HepG2 (cell line): ENCODE results near the gene TUBG2.

Experiments used
- CHD2 ChIP-seq: IDR thresholded peaks from 2 replicates; pipeline ENCODE4 v1.6.1; 2011; ENCODE audit warnings: low read depth, low read length, improper control_type of control experiment
- FOSL1 ChIP-seq: sonication (generic); formaldehyde crosslinking; IDR thresholded peaks from 2 replicates; pipeline ENCODE4 v1.9.0; 2021; ENCODE audit warnings: missing genetic modification reagents, borderline replicate concordance
- KDM3A ChIP-seq: IDR thresholded peaks from 2 replicates; pipeline ENCODE4 v1.6.1; 2018; ENCODE audit warnings: low read depth, missing compliant biosample characterization
- MEIS1 ChIP-seq: sonication (generic); formaldehyde crosslinking; IDR thresholded peaks from 2 replicates; pipeline ENCODE4 v1.9.0; 2021; ENCODE audit warnings: mild to moderate bottlenecking, missing genetic modification reagents, moderate library complexity, borderline replicate concordance
- ZMYM3 ChIP-seq: sonication (generic); formaldehyde crosslinking; IDR thresholded peaks from 2 replicates; pipeline ENCODE4 v1.5.1; 2020; ENCODE audit warnings: mild to moderate bottlenecking, missing genetic modification reagents
- ZNF121 ChIP-seq: sonication (generic); formaldehyde crosslinking; IDR thresholded peaks from 2 replicates; pipeline ENCODE4 v1.5.0; 2020; ENCODE audit warnings: mild to moderate bottlenecking, missing genetic modification reagents
- ZNF639 ChIP-seq: conservative IDR thresholded peaks from 2 replicates; pipeline ENCODE4 v1.6.1; 2018; ENCODE audit warnings: missing genetic modification reagents
- ZNF878 ChIP-seq: sonication (generic); formaldehyde crosslinking; IDR thresholded peaks from 2 replicates; pipeline ENCODE4 v1.8.1; 2023; ENCODE audit warnings: mild to moderate bottlenecking, missing genetic modification reagents, moderate library complexity
- TF ChIP-seq, protein P1 (sequence below): sonication (generic); formaldehyde crosslinking; IDR thresholded peaks from 2 replicates; pipeline ENCODE4 v1.4.0; 2020; ENCODE audit warnings: missing genetic modification reagents
- TF ChIP-seq, protein P2 (sequence below): fragments of 450-650 bp; IDR thresholded peaks from 2 replicates; pipeline ENCODE4 v1.6.1; 2017; ENCODE audit warnings: mild to moderate bottlenecking
- TF ChIP-seq, protein P3 (sequence below): sonication (generic); formaldehyde crosslinking; IDR thresholded peaks from 2 replicates; pipeline ENCODE4 v1.5.0; 2020; ENCODE audit warnings: mild to moderate bottlenecking, missing genetic modification reagents, moderate library complexity
- TF ChIP-seq, protein P4 (sequence below): sonication (generic); formaldehyde crosslinking; IDR thresholded peaks from 2 replicates; pipeline ENCODE4 v1.4.0; 2020; ENCODE audit warnings: missing genetic modification reagents, borderline replicate concordance

- TF ChIP-seq MEIS1 (no peak), ZNF639 (CRISPR knock-in tag) (no peak), FOSL1 (CRISPR knock-in tag) (no peak), CHD2 (no peak), ZMYM3 (CRISPR knock-in tag) (no peak), ZNF121 (CRISPR knock-in tag) (no peak), ZNF878 (CRISPR knock-in tag) (no peak), KDM3A (CRISPR knock-in tag) (no peak)
- TF ChIP-seq, protein P1, sequence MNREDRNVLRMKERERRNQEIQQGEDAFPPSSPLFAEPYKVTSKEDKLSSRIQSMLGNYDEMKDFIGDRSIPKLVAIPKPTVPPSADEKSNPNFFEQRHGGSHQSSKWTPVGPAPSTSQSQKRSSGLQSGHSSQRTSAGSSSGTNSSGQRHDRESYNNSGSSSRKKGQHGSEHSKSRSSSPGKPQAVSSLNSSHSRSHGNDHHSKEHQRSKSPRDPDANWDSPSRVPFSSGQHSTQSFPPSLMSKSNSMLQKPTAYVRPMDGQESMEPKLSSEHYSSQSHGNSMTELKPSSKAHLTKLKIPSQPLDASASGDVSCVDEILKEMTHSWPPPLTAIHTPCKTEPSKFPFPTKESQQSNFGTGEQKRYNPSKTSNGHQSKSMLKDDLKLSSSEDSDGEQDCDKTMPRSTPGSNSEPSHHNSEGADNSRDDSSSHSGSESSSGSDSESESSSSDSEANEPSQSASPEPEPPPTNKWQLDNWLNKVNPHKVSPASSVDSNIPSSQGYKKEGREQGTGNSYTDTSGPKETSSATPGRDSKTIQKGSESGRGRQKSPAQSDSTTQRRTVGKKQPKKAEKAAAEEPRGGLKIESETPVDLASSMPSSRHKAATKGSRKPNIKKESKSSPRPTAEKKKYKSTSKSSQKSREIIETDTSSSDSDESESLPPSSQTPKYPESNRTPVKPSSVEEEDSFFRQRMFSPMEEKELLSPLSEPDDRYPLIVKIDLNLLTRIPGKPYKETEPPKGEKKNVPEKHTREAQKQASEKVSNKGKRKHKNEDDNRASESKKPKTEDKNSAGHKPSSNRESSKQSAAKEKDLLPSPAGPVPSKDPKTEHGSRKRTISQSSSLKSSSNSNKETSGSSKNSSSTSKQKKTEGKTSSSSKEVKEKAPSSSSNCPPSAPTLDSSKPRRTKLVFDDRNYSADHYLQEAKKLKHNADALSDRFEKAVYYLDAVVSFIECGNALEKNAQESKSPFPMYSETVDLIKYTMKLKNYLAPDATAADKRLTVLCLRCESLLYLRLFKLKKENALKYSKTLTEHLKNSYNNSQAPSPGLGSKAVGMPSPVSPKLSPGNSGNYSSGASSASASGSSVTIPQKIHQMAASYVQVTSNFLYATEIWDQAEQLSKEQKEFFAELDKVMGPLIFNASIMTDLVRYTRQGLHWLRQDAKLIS = no peak
- TF ChIP-seq, protein P2, sequence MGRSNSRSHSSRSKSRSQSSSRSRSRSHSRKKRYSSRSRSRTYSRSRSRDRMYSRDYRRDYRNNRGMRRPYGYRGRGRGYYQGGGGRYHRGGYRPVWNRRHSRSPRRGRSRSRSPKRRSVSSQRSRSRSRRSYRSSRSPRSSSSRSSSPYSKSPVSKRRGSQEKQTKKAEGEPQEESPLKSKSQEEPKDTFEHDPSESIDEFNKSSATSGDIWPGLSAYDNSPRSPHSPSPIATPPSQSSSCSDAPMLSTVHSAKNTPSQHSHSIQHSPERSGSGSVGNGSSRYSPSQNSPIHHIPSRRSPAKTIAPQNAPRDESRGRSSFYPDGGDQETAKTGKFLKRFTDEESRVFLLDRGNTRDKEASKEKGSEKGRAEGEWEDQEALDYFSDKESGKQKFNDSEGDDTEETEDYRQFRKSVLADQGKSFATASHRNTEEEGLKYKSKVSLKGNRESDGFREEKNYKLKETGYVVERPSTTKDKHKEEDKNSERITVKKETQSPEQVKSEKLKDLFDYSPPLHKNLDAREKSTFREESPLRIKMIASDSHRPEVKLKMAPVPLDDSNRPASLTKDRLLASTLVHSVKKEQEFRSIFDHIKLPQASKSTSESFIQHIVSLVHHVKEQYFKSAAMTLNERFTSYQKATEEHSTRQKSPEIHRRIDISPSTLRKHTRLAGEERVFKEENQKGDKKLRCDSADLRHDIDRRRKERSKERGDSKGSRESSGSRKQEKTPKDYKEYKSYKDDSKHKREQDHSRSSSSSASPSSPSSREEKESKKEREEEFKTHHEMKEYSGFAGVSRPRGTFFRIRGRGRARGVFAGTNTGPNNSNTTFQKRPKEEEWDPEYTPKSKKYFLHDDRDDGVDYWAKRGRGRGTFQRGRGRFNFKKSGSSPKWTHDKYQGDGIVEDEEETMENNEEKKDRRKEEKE = no peak
- TF ChIP-seq, protein P3, sequence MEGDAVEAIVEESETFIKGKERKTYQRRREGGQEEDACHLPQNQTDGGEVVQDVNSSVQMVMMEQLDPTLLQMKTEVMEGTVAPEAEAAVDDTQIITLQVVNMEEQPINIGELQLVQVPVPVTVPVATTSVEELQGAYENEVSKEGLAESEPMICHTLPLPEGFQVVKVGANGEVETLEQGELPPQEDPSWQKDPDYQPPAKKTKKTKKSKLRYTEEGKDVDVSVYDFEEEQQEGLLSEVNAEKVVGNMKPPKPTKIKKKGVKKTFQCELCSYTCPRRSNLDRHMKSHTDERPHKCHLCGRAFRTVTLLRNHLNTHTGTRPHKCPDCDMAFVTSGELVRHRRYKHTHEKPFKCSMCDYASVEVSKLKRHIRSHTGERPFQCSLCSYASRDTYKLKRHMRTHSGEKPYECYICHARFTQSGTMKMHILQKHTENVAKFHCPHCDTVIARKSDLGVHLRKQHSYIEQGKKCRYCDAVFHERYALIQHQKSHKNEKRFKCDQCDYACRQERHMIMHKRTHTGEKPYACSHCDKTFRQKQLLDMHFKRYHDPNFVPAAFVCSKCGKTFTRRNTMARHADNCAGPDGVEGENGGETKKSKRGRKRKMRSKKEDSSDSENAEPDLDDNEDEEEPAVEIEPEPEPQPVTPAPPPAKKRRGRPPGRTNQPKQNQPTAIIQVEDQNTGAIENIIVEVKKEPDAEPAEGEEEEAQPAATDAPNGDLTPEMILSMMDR (CRISPR knock-in tag) = no peak
- TF ChIP-seq, protein P4, sequence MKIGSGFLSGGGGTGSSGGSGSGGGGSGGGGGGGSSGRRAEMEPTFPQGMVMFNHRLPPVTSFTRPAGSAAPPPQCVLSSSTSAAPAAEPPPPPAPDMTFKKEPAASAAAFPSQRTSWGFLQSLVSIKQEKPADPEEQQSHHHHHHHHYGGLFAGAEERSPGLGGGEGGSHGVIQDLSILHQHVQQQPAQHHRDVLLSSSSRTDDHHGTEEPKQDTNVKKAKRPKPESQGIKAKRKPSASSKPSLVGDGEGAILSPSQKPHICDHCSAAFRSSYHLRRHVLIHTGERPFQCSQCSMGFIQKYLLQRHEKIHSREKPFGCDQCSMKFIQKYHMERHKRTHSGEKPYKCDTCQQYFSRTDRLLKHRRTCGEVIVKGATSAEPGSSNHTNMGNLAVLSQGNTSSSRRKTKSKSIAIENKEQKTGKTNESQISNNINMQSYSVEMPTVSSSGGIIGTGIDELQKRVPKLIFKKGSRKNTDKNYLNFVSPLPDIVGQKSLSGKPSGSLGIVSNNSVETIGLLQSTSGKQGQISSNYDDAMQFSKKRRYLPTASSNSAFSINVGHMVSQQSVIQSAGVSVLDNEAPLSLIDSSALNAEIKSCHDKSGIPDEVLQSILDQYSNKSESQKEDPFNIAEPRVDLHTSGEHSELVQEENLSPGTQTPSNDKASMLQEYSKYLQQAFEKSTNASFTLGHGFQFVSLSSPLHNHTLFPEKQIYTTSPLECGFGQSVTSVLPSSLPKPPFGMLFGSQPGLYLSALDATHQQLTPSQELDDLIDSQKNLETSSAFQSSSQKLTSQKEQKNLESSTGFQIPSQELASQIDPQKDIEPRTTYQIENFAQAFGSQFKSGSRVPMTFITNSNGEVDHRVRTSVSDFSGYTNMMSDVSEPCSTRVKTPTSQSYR = no peak
Observed at GRCh38 chr17:42690596-42690995, 31.5 kb downstream of the TUBG2 start.
